ENCODE data around the gene MUC13. TPM values are rescaled to one million over a fixed set of nuclear protein-coding genes. Genes with fewer than 3 reads are reported as not detected.

MUC13 gene
- total and polyA plus RNA-seq, 9 of the 15 experiments (the other 6 are each of a cell fraction or from before 2014, with no cell fraction given), result 0.09 TPM; not detected in 8

DNA sequence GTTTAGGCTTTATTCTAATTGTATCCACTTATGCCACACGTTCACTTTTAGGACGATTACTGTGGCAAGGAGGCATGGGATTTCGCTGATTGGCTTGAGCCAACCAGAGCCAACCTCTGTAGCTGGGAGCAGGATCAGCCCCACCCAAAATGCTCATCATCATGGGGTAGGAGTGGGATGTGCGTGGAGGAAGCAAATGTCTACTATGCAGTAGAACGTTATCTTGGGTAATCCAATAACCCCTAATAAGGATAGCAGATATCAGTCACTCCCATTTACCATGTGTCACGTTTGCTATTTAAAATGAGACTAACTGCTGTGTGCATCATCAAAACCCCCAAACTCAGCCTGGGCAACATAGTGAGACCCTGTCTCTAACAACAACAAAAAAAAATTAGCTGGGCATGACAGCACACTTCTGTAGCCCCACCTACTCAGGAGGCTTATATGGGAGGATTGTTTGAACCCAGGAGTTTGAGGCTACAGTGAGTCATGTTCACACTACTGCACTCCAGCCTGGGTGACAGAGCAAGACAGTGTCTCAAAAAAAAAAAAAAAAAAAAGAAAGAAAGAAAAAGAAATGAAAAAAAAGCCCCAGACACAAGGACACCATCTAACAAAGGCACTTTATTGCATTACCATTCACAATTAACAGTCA is 29.6 kb downstream of the MUC13 start:
- Histone ChIP-seq H3K27me3 (ENCODE audit: control insufficient read depth in 2 of 2, insufficient read depth in 2 of 2, low read length in 2 of 2) (peaks cover 5 to 11% of the 10 kb centered on the region in 2 experiments; a peak in 3 of 5 replicates), H3K27ac (ENCODE audit: extremely low read depth, low read depth, low read length) (no peak overlapping the region), H3K9ac (ENCODE audit: insufficient read depth in 1 of 2, low read depth in 2 of 2, low read length in 2 of 2) (no peak overlapping the region), H2AFZ (ENCODE audit: low read depth, low read length) (no peak overlapping the region), H3K4me2 (ENCODE audit: insufficient read depth, low read length) (no peak overlapping the region), H3K36me3 (ENCODE audit: control insufficient read depth, insufficient read depth, low read length) (no peaks in the 10 kb centered on the region), H3K9me3 (replicated peaks; ENCODE audit: control insufficient read depth, insufficient read depth, low read depth, low read length) (no peaks in the 10 kb centered on the region), H4K20me1 (replicated peaks; ENCODE audit: control insufficient read depth, insufficient read depth, low read length) (no peaks in the 10 kb centered on the region; the same call in 1 of the 2 replicates), H3K4me1 (replicated peaks in 1 of 2; ENCODE audit: control insufficient read depth in 2 of 2, insufficient read depth in 2 of 2, low read length in 2 of 2) (no peaks in the 10 kb centered on the region), H3K9me1 (ENCODE audit: control insufficient read depth, insufficient read depth, low read length) (no peaks in the 10 kb centered on the region), H3K79me2 (ENCODE audit: control insufficient read depth, insufficient read depth, low read length) (no peaks in the 10 kb centered on the region), H3K4me3 (no peak overlapping the region)
- POLR2A ChIA-PET, result interaction anchor here (0.6 kb wide), 1 partner anchor 1245 kb away, joined by 3 read pairs; no protein-coding TSS in a partner anchor
- ATAC-seq, result no peak
- FAIRE-seq, result no peak
- in situ Hi-C loops (cut with MboI), result loop anchor here (5.0 kb wide), 1 partner anchor 143 kb away; no protein-coding TSS in a partner anchor
- CTCF ChIA-PET (ENCODE audit: low intra/inter-chr PET ratio), result interaction anchor here (0.8 kb wide), 1 partner anchor 133 kb away, joined by 3 read pairs; no protein-coding TSS in a partner anchor
- no peak for DNase-seq (ENCODE audit: extremely low read depth in 1 of 4, low spot score in 3 of 4)
- 4% methylated on average over 6 of the region's 6 CpGs for WGBS (ENCODE audit: insufficient coverage, low coverage, missing lambda C conversion rate)
- intact Hi-C loops (cut with micrococcal nuclease), result loop anchor here (5.0 kb wide), 1 partner anchor 338 kb away; no protein-coding TSS in a partner anchor
- BruUV-seq (replicated peaks), result no TSS peak
- TF ChIP-seq, protein P1, sequence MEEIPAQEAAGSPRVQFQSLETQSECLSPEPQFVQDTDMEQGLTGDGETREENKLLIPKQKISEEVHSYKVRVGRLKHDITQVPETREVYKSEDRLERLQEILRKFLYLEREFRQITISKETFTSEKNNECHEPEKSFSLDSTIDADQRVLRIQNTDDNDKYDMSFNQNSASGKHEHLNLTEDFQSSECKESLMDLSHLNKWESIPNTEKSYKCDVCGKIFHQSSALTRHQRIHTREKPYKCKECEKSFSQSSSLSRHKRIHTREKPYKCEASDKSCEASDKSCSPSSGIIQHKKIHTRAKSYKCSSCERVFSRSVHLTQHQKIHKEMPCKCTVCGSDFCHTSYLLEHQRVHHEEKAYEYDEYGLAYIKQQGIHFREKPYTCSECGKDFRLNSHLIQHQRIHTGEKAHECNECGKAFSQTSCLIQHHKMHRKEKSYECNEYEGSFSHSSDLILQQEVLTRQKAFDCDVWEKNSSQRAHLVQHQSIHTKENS (CRISPR knock-in tag; IDR thresholded peaks at IDR 0.05), result no peak
- TF ChIP-seq STAT5B (CRISPR knock-in tag; IDR thresholded peaks at IDR 0.05) (no peak), PHB2 (IDR thresholded peaks at IDR 0.05; ENCODE audit: low read depth) (no peak), XRCC4 (IDR thresholded peaks at IDR 0.05; ENCODE audit: extremely low read depth, insufficient read depth, insufficient read length) (no peak), ZFP1 (CRISPR knock-in tag; IDR thresholded peaks at IDR 0.05) (no peak), BHLHE40 (IDR thresholded peaks at IDR 0.05; ENCODE audit: low read length) (no peak), MCM2 (IDR thresholded peaks at IDR 0.05; ENCODE audit: low read depth) (no peak), ZNF583 (CRISPR knock-in tag; IDR thresholded peaks at IDR 0.05) (no peak), ZNF766 (CRISPR knock-in tag; conservative IDR thresholded peaks at IDR 0.05) (no peak), SP1 (CRISPR knock-in tag; IDR thresholded peaks at IDR 0.05) (no peak), DNMT1 (IDR thresholded peaks at IDR 0.05) (no peak), NCOA1 (IDR thresholded peaks at IDR 0.05; ENCODE audit: low read depth) (no peak), HMGN3 (IDR thresholded peaks at IDR 0.05; ENCODE audit: borderline replicate concordance, extremely low read depth, insufficient read length, low read depth, low read length) (no peak), SRSF9 (IDR thresholded peaks at IDR 0.05; ENCODE audit: borderline replicate concordance, low read depth, low read length) (no peak)
- TF ChIP-seq, protein P2, sequence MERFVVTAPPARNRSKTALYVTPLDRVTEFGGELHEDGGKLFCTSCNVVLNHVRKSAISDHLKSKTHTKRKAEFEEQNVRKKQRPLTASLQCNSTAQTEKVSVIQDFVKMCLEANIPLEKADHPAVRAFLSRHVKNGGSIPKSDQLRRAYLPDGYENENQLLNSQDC (CRISPR knock-in tag; IDR thresholded peaks at IDR 0.05), result no peak
- TF ChIP-seq, protein P3, sequence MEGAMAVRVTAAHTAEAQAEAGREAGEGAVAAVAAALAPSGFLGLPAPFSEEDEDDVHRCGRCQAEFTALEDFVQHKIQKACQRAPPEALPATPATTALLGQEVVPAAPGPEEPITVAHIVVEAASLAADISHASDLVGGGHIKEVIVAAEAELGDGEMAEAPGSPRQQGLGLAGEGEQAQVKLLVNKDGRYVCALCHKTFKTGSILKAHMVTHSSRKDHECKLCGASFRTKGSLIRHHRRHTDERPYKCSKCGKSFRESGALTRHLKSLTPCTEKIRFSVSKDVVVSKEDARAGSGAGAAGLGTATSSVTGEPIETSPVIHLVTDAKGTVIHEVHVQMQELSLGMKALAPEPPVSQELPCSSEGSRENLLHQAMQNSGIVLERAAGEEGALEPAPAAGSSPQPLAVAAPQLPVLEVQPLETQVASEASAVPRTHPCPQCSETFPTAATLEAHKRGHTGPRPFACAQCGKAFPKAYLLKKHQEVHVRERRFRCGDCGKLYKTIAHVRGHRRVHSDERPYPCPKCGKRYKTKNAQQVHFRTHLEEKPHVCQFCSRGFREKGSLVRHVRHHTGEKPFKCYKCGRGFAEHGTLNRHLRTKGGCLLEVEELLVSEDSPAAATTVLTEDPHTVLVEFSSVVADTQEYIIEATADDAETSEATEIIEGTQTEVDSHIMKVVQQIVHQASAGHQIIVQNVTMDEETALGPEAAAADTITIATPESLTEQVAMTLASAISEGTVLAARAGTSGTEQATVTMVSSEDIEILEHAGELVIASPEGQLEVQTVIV (CRISPR knock-in tag; IDR thresholded peaks at IDR 0.05; ENCODE audit: borderline replicate concordance), result no peak
- TF ChIP-seq, protein P4, sequence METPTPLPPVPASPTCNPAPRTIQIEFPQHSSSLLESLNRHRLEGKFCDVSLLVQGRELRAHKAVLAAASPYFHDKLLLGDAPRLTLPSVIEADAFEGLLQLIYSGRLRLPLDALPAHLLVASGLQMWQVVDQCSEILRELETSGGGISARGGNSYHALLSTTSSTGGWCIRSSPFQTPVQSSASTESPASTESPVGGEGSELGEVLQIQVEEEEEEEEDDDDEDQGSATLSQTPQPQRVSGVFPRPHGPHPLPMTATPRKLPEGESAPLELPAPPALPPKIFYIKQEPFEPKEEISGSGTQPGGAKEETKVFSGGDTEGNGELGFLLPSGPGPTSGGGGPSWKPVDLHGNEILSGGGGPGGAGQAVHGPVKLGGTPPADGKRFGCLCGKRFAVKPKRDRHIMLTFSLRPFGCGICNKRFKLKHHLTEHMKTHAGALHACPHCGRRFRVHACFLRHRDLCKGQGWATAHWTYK (CRISPR knock-in tag; IDR thresholded peaks at IDR 0.05), result no peak

Measured in K562 (cell line).